ENCODE results near the gene SAPCD1. TPM values are rescaled to one million over a fixed set of nuclear protein-coding genes. Genes with fewer than 3 reads are reported as not detected.

The SAPCD1 gene
- total and polyA plus RNA-seq, 2 donors (not counting 3 experiments of a cell fraction or from before 2014, with no cell fraction given) = 1.6 to 11.7 TPM

DNA sequence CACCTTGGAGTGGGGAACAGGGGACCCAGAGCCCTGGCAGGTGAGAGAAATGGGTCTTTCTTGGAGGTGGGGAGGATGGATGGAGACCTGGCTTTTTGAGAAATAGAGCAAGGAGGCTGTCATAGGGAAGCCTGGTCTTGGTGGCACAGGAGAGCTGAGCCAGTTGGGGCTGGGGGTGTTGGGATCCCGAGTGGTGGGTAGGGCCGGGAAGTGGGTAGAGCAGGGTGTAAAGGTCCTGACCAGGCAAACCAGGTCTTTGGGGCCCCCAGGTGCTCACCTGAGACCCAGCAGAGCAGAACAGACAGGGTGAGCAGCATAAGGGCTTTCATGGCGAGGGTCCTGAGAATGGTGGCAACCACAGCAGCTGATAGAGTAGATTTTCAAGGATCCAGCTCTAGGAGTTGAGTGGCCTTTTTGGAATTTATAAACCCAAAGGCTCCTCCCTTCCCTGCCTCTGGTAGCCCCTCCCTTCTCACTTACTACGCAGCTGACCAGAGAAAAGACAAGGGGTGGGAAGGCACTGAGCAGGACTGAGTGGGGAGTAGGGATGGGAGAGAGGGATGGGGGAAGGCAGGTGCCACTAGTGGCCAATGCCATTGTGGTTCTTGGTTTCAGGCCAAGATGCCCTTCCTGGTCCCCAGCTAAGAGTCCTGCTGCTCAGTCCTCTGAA, 41.0 kb upstream of the SAPCD1 start, which contains the start of gene LY6G6C:
TSS of gene LY6G6C (minus strand) at position 396 of the 670 bp plus-strand sequence. CDS start at position 329, 67 bp downstream.
- intact Hi-C loops (cut with micrococcal nuclease) (no loop called here), dilution Hi-C loops (cut with MboI; ENCODE audit: extremely low pct_ligation_motif_present, low sequenced_read_pairs) (no loop called here)
- Histone ChIP-seq H3K4me3 (replicated peaks in 1 of 3; ENCODE audit: insufficient read depth in 1 of 3, low read depth in 1 of 3, low read length in 3 of 3) (no peak within 1 kb of the TSS), H4K20me1 (replicated peaks; ENCODE audit: control insufficient read depth, extremely low read depth, insufficient read depth, low read length) (no peaks in the 10 kb centered on the region), H3K79me2 (ENCODE audit: control insufficient read depth, insufficient read depth, low read length) (no peaks in the 10 kb centered on the region), H3K36me3 (ENCODE audit: control insufficient read depth in 2 of 2, extremely low read depth in 1 of 2, insufficient read depth in 2 of 2, low read length in 2 of 2) (peaks cover 0 to 4% of the 10 kb centered on the region in 2 experiments), H3K27ac (ENCODE audit: insufficient read depth, low read depth, low read length) (no peak within 1 kb of the TSS), H3K9ac (replicated peaks; ENCODE audit: extremely low read depth, insufficient read depth, low read length) (no peak within 1 kb of the TSS), H2AFZ (ENCODE audit: low read depth, low read length) (no peak within 1 kb of the TSS), H3K4me2 (ENCODE audit: insufficient read depth, low read length) (no peak within 1 kb of the TSS), H3K9me3 (replicated peaks; ENCODE audit: control insufficient read depth, insufficient read depth, low read length) (no peaks in the 10 kb centered on the region), H3K27me3 (ENCODE audit: control insufficient read depth in 2 of 2, insufficient read depth in 2 of 2, low read length in 2 of 2) (peaks cover 0 to 2% of the 10 kb centered on the region in 2 experiments), H3K9me1 (replicated peaks; ENCODE audit: control insufficient read depth, extremely low read depth, insufficient read depth, low read length) (no peaks in the 10 kb centered on the region), H3K4me1 (ENCODE audit: control insufficient read depth, extremely low read depth, insufficient read depth, low read length) (peaks cover 9% of the 10 kb centered on the region)
- CTCF ChIA-PET = no interaction called here
- POLR2A ChIA-PET = interaction anchor here (0.5 to 1.0 kb wide), 2 partner anchors 27 to 106 kb away, joined by 3 to 6 read pairs; partner anchors contain the start of gene HSPA1B
- no TSS peak for BruUV-seq (replicated peaks)
- DNase-seq (ENCODE audit: low read depth, low spot score) (no peak), FAIRE-seq (no peak)
- TF ChIP-seq EZH2 (IDR thresholded peaks at IDR 0.05; ENCODE audit: borderline replicate concordance, low read depth, low read length, severe bottlenecking) (no peak), MYC (IDR thresholded peaks at IDR 0.05; ENCODE audit: low read depth, low read length) (no peak), POLR2AphosphoS5 (IDR thresholded peaks at IDR 0.05; ENCODE audit: insufficient read depth, low read depth, low read length) (no peak), GATA2 (IDR thresholded peaks at IDR 0.05; ENCODE audit: insufficient read depth, insufficient read length, low read depth, low read length) (no peak), JUN (IDR thresholded peaks at IDR 0.05; ENCODE audit: borderline replicate concordance, insufficient read depth, insufficient read length, low read depth) (no peak)
- TF ChIP-seq, protein P1, sequence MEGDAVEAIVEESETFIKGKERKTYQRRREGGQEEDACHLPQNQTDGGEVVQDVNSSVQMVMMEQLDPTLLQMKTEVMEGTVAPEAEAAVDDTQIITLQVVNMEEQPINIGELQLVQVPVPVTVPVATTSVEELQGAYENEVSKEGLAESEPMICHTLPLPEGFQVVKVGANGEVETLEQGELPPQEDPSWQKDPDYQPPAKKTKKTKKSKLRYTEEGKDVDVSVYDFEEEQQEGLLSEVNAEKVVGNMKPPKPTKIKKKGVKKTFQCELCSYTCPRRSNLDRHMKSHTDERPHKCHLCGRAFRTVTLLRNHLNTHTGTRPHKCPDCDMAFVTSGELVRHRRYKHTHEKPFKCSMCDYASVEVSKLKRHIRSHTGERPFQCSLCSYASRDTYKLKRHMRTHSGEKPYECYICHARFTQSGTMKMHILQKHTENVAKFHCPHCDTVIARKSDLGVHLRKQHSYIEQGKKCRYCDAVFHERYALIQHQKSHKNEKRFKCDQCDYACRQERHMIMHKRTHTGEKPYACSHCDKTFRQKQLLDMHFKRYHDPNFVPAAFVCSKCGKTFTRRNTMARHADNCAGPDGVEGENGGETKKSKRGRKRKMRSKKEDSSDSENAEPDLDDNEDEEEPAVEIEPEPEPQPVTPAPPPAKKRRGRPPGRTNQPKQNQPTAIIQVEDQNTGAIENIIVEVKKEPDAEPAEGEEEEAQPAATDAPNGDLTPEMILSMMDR (IDR thresholded peaks at IDR 0.05; ENCODE audit: extremely low read depth in 1 of 2, insufficient read depth in 1 of 2, low read depth in 1 of 2, low read length in 2 of 2) = no peak
- TF ChIP-seq, protein P2, sequence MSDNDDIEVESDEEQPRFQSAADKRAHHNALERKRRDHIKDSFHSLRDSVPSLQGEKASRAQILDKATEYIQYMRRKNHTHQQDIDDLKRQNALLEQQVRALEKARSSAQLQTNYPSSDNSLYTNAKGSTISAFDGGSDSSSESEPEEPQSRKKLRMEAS (IDR thresholded peaks at IDR 0.05; ENCODE audit: insufficient read depth, insufficient read length) = no peak

All from endothelial cell of umbilical vein (primary cell).